ENCODE measurements around the gene SLC38A7.

DNA sequence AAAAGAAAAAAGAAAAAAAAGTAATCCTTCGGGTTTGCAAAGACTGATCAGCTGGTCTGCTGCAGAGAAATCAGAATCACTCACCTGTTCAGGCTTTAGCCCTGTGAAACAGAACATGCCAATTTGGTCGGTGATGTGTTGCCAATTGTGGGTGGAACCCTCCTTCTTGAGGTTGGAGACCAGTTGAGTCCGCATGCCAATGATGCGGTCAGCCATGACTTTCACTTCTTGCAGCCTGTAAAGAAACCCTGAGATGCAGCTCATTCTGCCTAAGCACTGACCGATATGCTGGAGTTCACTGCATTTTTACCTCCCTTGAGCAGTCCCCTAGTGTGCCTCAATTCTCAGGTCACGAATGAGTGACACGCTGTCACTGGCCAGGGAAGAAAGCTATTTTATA lies 24.8 kb upstream of the SLC38A7 start:
- TF ChIP-seq, protein P1, sequence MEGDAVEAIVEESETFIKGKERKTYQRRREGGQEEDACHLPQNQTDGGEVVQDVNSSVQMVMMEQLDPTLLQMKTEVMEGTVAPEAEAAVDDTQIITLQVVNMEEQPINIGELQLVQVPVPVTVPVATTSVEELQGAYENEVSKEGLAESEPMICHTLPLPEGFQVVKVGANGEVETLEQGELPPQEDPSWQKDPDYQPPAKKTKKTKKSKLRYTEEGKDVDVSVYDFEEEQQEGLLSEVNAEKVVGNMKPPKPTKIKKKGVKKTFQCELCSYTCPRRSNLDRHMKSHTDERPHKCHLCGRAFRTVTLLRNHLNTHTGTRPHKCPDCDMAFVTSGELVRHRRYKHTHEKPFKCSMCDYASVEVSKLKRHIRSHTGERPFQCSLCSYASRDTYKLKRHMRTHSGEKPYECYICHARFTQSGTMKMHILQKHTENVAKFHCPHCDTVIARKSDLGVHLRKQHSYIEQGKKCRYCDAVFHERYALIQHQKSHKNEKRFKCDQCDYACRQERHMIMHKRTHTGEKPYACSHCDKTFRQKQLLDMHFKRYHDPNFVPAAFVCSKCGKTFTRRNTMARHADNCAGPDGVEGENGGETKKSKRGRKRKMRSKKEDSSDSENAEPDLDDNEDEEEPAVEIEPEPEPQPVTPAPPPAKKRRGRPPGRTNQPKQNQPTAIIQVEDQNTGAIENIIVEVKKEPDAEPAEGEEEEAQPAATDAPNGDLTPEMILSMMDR (IDR thresholded peaks at IDR 0.05; ENCODE audit: low read depth, low read length), result no peak
- TF ChIP-seq POLR2A (IDR thresholded peaks at IDR 0.05; ENCODE audit: extremely low read depth, insufficient read length), result no peak
